ENCODE measurements around the gene FRMPD3.
"Not testable (repeated sequence)": the region's sequence is repeated elsewhere in the genome, so short reads cannot be mapped to it uniquely, and the experiment has no call there.

Gene FRMPD3

GRCh38 chrX:107448998-107449835 lies at the start of gene FRMPD3:
Gene FRMPD3 (plus strand): TSS chrX:107449652. CDS start chrX:107526589, 76,937 bp downstream.
- DNase-seq (ENCODE audit: low read depth in 1 of 2, low spot score in 1 of 2), result no peak

GRCh38 chrX:107420571-107420970 lies 28.9 kb upstream of the FRMPD3 start:
- DNase-seq (ENCODE audit: low read depth in 1 of 2, low spot score in 1 of 2), result no peak

GRCh38 chrX:107421337-107421861 lies 28.1 kb upstream of the FRMPD3 start:
- DNase-seq (ENCODE audit: low read depth in 1 of 2, low spot score in 1 of 2), result no peak

GRCh38 chrX:107429090-107429489 lies 20.4 kb upstream of the FRMPD3 start:
- DNase-seq (ENCODE audit: low read depth in 1 of 2, low spot score in 1 of 2), result no peak

- no peak for DNase-seq (ENCODE audit: low read depth in 1 of 2, low spot score in 1 of 2)
Observed at GRCh38 chrX:107440187-107440586, 9.3 kb upstream of the FRMPD3 start.

GRCh38 chrX:107440692-107441091 lies 8.8 kb upstream of the FRMPD3 start:
- no peak for DNase-seq (ENCODE audit: low read depth in 1 of 2, low spot score in 1 of 2)

GRCh38 chrX:107442914-107443527 lies 6.4 kb upstream of the FRMPD3 start:
- no peak for DNase-seq (ENCODE audit: low read depth in 1 of 2, low spot score in 1 of 2)

- DNase-seq (ENCODE audit: low read depth in 1 of 2, low spot score in 1 of 2), result no peak
Observed at GRCh38 chrX:107445146-107445545, 4.3 kb upstream of the FRMPD3 start.

GRCh38 chrX:107445631-107446030 lies 3.8 kb upstream of the FRMPD3 start:
- no peak for DNase-seq (ENCODE audit: low read depth in 1 of 2, low spot score in 1 of 2)

- DNase-seq (ENCODE audit: low read depth in 1 of 2, low spot score in 1 of 2), result no peak
Observed at GRCh38 chrX:107447642-107448041, 1.8 kb upstream of the FRMPD3 start.

- no peak for DNase-seq (ENCODE audit: low read depth in 1 of 2, low spot score in 1 of 2)
Observed at GRCh38 chrX:107448625-107448997, 841 bp upstream of the FRMPD3 start.

GRCh38 chrX:107450823-107451509 lies 1.5 kb downstream of the FRMPD3 start:
- no peak for DNase-seq (ENCODE audit: low read depth in 1 of 2, low spot score in 1 of 2)

GRCh38 chrX:107451731-107452130 lies 2.3 kb downstream of the FRMPD3 start:
- DNase-seq (ENCODE audit: low read depth in 1 of 2, low spot score in 1 of 2), result no peak

GRCh38 chrX:107452581-107452980 lies 3.1 kb downstream of the FRMPD3 start:
- no peak for DNase-seq (ENCODE audit: low read depth in 1 of 2, low spot score in 1 of 2)

GRCh38 chrX:107454302-107454701 lies 4.8 kb downstream of the FRMPD3 start:
- no peak for DNase-seq (ENCODE audit: low read depth in 1 of 2, low spot score in 1 of 2)

GRCh38 chrX:107457289-107457688 lies 7.8 kb downstream of the FRMPD3 start:
- no peak for DNase-seq (ENCODE audit: low read depth in 1 of 2, low spot score in 1 of 2)

GRCh38 chrX:107465932-107466620 lies 16.6 kb downstream of the FRMPD3 start:
- no peak for DNase-seq (ENCODE audit: low read depth in 1 of 2, low spot score in 1 of 2)

- DNase-seq (ENCODE audit: low read depth in 1 of 2, low spot score in 1 of 2), result no peak
Observed at GRCh38 chrX:107467271-107467670, 17.8 kb downstream of the FRMPD3 start.

- DNase-seq (ENCODE audit: low read depth in 1 of 2, low spot score in 1 of 2), result no peak
Observed at GRCh38 chrX:107470198-107470597, 20.7 kb downstream of the FRMPD3 start.

- no peak for DNase-seq (ENCODE audit: low read depth in 1 of 2, low spot score in 1 of 2)
Observed at GRCh38 chrX:107470971-107471370, 21.5 kb downstream of the FRMPD3 start.

- DNase-seq (ENCODE audit: low read depth in 1 of 2, low spot score in 1 of 2), result not testable (repeated sequence)
Observed at GRCh38 chrX:107471420-107471819, 22.0 kb downstream of the FRMPD3 start.
